DLD1 (cell line): ENCODE measurements around the gene TMC5.

Experiments used
- in situ Hi-C: cut with HindIII; loops from 2 replicates; pipeline ENCODE4 v1.10.0; 2017; ENCODE audit warnings: low sequenced_read_pairs

Gene TMC5

DNA sequence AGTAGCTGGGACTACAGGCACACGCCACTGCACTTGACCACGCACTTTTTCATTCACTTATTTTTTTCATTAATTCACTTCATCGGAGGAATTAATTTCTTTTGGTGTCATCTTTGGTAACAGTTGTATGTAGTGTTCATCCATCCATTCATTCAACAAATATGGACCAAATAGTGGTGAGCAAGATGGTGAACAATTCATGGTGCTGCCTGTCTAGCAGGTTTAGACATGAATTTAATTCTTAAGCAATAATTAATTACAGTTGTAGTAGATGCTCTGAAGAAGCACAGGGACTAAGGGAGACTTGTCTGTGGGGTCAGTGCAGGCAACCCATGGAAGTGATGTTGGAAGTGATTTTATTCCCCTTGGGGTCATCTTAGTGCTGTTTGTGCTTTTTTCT is 81.8 kb downstream of the TMC5 start:
- in situ Hi-C loops: no loop called here

- in situ Hi-C loops: loop anchor here (25.0 kb wide), 1 partner anchor 115 kb away; no protein-coding TSS in a partner anchor
Observed at GRCh38 chr16:19502395-19503131, 84.9 kb downstream of the TMC5 start.

GRCh38 chr16:19503461-19504075 is 85.9 kb downstream of the TMC5 start:
- in situ Hi-C loops: loop anchor here (25.0 kb wide), 1 partner anchor 116 kb away; no protein-coding TSS in a partner anchor

DNA sequence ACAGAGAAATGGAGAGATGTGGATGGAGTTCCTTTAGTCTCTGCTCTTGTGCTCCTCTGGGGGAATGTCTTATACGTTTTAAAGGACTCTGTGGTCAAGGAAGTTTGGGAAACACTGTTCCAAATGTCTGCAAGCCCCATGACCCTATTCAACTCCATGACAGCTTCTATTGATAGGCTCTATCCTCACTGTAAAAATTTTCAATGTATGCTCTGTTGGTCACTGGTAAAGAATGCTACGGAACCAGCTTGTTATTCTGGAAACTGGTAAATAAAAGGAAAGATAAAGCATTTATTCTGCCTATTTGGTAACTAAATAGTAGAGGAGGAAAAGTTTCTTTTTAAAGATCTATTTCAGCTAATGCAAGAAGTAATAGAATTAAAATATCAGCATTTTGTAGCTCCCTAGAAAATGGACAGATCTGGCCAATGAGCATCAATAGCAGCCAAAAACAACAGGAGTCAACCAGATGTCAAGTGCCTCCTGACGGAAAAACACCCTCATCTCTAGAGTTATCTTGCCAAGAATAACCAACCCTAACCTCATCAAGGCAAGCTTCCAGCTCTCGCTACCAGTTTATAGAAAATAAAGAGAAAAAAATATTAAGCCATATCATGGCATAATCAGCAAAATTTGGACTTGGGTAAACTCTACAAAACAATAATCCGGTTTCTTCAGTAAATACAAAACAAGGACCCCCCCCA is 88.1 kb downstream of the TMC5 start:
- in situ Hi-C loops: loop anchor here (25.0 kb wide), 1 partner anchor 118 kb away; no protein-coding TSS in a partner anchor

DNA sequence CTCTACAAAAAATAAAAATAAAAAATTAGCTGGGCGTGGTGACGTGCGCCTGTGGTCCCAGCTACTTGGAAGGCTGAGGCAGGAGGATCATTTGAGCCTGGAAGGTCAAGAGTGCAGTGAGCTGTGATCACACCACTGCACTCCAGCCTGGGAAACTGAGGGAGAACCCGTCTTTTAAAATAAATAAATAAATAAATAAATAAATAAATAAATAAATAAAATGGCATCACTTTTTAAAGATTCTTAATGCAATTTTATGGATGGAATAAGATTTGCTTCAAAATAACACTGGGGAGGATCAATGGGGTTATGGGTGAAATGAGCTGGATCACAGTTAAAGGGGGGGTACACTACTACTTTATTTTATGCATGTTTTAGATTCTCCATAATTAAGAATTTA is 89.3 kb downstream of the TMC5 start:
- in situ Hi-C loops: loop anchor here (25.0 kb wide), 1 partner anchor 120 kb away; no protein-coding TSS in a partner anchor

DNA sequence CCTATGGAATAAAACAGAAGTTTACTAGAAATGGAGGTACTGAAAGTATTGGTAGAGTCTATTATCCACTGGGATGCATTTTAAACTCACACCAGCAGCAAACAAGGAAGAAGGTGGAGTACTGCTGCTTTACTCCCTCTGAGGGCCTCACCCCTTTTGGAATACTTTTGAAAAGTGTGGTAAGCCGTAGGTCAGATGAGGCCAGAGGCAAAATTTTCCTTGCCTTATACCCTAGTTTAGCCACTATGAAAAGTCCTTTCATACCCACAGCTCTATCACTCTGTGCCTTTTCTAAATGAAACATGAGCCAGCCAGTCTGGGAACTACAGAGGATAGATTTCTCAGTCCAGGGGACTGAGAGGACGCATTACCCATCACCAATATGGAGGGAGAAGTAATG is 90.2 kb downstream of the TMC5 start:
- in situ Hi-C loops: loop anchor here (25.0 kb wide), 1 partner anchor 121 kb away; no protein-coding TSS in a partner anchor

- in situ Hi-C loops: loop anchor here (25.0 kb wide), 1 partner anchor 125 kb away; no protein-coding TSS in a partner anchor
Observed at GRCh38 chr16:19512297-19512696, 94.6 kb downstream of the TMC5 start.

DNA sequence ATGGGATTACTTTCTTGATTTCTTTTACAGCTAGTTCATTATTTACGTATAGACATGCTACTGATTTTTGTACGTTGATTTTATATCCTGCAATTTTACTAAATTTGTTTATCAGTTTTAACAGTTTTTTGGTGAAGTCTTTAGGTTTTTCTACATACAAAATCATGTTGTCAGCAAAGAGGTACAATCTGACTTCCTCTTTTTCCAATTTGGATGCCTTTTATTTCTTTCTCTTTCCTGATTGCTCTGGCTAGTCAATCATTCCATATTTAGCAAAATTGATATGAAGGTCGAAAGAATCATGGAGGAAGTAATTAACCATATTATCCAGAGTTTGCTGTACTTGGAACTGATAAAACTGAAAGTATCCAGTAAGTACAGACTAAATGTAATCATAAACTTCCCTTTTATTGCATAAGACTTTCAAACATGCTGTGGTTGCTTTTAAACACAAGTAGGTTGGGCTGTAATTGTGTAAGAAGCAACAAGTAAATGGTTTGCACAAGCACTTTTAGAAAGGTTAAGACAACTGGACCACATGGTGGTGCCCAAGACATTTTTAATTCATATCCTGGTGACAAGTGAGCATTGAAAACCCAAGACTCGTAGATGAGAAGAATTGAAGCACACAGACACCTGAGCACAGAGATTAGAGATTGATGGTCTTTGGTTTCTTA is 95.8 kb downstream of the TMC5 start:
- in situ Hi-C loops: loop anchor here (25.0 kb wide), 1 partner anchor 126 kb away; no protein-coding TSS in a partner anchor

DNA sequence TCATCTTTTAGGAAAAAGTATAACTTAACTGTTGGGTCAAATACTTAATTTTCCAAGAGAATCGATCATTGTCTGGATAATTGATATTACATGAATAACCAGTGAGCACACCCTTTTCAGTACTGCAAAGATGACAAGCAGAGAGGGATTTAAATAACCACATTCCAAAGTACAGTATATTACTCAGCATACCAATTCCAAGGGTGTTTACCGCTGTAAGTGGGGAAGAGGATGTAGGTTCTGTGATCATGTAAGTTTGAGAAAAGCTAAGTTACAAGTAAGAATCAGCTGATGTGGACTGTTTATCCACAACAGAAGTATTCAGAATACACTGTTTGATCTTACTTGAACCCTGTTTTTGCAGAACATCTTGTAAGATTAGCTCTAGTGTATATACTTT is 98.1 kb downstream of the TMC5 start:
- in situ Hi-C loops: loop anchor here (25.0 kb wide), 1 partner anchor 128 kb away; no protein-coding TSS in a partner anchor

DNA sequence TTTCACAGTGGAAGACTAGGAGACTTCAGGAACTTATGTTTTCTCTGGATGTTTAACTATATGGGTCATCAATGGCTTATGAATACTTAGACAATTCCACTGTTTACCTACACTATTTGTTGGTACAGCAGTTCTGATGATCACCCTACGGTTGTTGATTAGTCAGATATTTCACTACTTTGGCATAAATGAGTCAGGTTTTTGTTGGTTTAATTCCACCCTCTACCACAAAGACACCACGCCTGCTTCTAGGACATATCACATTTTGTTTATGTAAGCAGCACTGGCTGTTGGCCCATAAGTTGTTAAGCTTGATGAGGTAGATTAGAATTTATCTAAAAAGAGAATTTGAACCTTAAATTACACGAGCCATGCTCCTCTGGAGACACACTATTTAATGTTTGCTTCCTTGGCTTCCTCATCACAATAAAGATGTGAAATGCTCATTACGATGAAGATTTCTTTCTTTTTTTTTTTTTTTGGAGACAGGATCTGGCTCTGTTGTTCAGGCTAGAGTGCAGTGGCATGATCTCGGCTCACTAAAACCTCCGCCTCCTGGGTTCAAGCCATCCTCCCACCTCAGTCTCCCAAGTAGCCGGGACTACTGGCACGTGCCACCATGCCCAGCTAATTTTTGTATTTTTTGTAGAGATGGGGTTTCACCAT is 99.9 kb downstream of the TMC5 start:
- in situ Hi-C loops: loop anchor here (25.0 kb wide), 1 partner anchor 130 kb away; no protein-coding TSS in a partner anchor

DNA sequence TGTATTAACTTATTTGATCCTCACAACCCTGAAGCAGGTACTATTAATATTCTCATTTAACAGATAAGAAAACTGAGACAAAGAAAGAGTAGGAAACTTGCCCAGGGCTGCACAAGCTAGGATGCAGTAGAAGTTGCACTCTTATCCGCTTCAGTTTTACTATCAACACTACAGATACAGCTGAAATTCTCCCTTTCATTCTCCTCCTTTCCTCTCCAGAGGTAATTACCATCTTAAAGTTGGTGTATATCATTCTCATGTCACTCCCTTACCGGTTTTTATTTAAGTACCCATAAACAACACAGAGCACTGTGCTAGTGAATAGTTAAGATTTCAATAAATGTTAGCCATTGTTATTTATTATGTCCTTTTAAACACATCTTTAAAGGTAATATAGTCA is 100.7 kb downstream of the TMC5 start:
- in situ Hi-C loops: loop anchor here (25.0 kb wide), 1 partner anchor 131 kb away; no protein-coding TSS in a partner anchor

DNA sequence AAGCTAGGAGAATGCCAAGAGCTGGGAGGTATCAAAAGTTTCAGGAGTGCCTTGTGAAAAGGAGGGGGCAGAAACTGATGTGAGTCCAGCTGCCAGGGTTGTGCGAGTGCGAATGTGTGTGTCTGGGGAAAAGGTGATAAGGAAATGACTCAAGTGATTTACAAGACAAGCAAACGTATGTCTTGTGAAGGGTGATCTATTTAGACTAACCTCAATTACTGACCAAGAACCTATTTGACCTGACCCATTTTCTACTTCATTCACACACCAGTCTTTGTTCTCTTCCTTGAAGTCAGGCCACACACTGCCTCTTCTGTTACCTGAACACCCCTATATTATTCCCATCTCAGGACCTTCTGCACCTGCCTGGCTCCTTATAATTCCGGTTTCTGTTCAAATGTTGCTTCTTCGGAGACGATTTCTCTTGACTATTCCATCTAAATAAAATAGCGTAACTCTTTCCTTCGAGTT is 103.2 kb downstream of the TMC5 start:
- in situ Hi-C loops: loop anchor here (25.0 kb wide), 1 partner anchor 134 kb away; no protein-coding TSS in a partner anchor

GRCh38 chr16:19521471-19522396 is 104.1 kb downstream of the TMC5 start, which contains the start of gene GDE1:
TSS of gene GDE1 (minus strand) at chr16:19522098. CDS start at chr16:19521964, 134 bp downstream.
- in situ Hi-C loops: loop anchor here (25.0 kb wide), 1 partner anchor 134 kb away; no protein-coding TSS in a partner anchor

GRCh38 chr16:19522397-19522732 is 104.7 kb downstream of the TMC5 start:
- in situ Hi-C loops: loop anchor here (25.0 kb wide), 1 partner anchor 135 kb away; no protein-coding TSS in a partner anchor

DNA sequence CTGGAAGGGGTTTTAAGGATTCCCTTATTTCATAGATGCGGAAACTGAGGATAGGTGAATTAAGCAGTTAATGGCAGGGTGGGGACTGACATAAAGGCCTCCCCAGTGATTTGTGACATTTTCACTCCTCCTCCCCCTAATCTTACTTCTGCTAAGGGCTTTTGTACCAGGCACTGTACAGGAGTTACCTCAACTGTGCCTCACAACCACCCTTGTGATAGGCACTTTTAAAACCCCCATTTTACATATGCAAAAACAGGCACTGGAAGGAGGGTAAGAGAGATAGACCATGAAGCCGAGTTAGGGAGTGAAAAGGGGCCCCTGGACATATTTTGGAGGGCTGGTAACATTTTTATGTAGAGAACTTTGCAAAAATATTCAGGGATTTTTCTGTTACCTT is 105.1 kb downstream of the TMC5 start:
- in situ Hi-C loops: loop anchor here (25.0 kb wide), 1 partner anchor 135 kb away; no protein-coding TSS in a partner anchor

GRCh38 chr16:19523184-19523558 is 105.5 kb downstream of the TMC5 start:
- in situ Hi-C loops: loop anchor here (25.0 kb wide), 1 partner anchor 136 kb away; no protein-coding TSS in a partner anchor

GRCh38 chr16:19523559-19524355 is 106.1 kb downstream of the TMC5 start, which contains the start of gene CCP110:
TSS of gene CCP110 (plus strand) at chr16:19523942. CDS start at chr16:19527882, 3,940 bp downstream.
- in situ Hi-C loops: loop anchor here (25.0 kb wide), 1 partner anchor 136 kb away; no protein-coding TSS in a partner anchor

DNA sequence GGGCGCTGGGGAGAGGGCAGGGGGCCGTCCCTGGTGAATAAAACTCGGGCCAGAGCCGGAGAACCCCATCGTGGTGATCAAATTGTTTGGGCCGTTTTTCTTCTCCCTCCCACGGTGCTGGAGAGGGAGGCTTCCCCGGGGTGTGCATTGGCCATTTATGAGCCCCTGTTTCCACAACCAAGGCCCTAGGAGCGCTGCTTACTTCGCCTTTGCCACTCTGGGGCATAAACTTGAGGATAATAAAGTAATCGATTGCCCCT is 106.6 kb downstream of the TMC5 start:
- in situ Hi-C loops: loop anchor here (25.0 kb wide), 1 partner anchor 137 kb away; no protein-coding TSS in a partner anchor
